Endothelial cell of umbilical vein (primary cell): ENCODE measurements around the gene PNLDC1. TPM values are rescaled to one million over a fixed set of nuclear protein-coding genes. Genes with fewer than 3 reads are reported as not detected.

ENCODE experiments used
- BruUV-seq: library from RNA; stranded (reverse); fragments of 400-500 nt; replicated peaks from 2 replicates; lab custom pipeline; 2021; lab: Mats Ljungman, UMichigan
- CTCF ChIA-PET: fragments of 300-600, 350-600 bp; sonication (Branson Sonifier 250); formaldehyde crosslinking; loops from one replicate; lab custom pipeline; 2021; ENCODE audit warnings: antibody characterized with exemption, inconsistent platforms; lab: Charles Lee
- POLR2A ChIA-PET: fragments of 300-600, 350-600 bp; sonication (Branson Sonifier 250); formaldehyde crosslinking; loops from one replicate; lab custom pipeline; 2021; ENCODE audit warnings: antibody characterized with exemption, inconsistent platforms; lab: Charles Lee
- DNase-seq: peaks from one replicate; pipeline ENCODE4 v3.0.0-alpha.2; 2011; ENCODE audit warnings: low read depth, low spot score
- FAIRE-seq: peaks from 2 replicates; lab custom pipeline; 2011; peaks lifted over from hg19 to GRCh38; lab: Jason Lieb, UNC
- H2AFZ ChIP-seq: 2 replicates; pipeline ENCODE4 v1.6.0; 2012; ENCODE audit warnings: low read depth, low read length, control low read depth, inconsistent platforms
- H3K27ac ChIP-seq: 2 replicates; pipeline ENCODE4 v1.5.1; 2011; ENCODE audit warnings: low read depth, mild to moderate bottlenecking, control low read depth, low read length, moderate library complexity; ENCODE audit not compliant: insufficient read depth
- H3K27me3 ChIP-seq, 2 experiments: 2 replicates each; pipeline versions ENCODE4 v1.6.0 to v1.6.1; 2011; ENCODE audit warnings: low read length in 2 of 2, mixed read lengths in 1 of 2; ENCODE audit not compliant: control insufficient read depth in 2 of 2, insufficient read depth in 2 of 2
- H3K36me3 ChIP-seq, 2 experiments: 2 replicates in 1 of 2; 3 replicates in 1 of 2; pipeline ENCODE4 v1.5.1; 2011; ENCODE audit warnings: low read length in 2 of 2, mild to moderate bottlenecking in 1 of 2, moderate library complexity in 1 of 2; ENCODE audit not compliant: control insufficient read depth in 2 of 2, insufficient read depth in 2 of 2; ENCODE audit errors: extremely low read depth in 1 of 2
- H3K4me1 ChIP-seq: 3 replicates; pipeline ENCODE4 v1.5.1; 2011; ENCODE audit warnings: mild to moderate bottlenecking, low read length; ENCODE audit not compliant: control insufficient read depth, insufficient read depth; ENCODE audit errors: extremely low read depth
- H3K4me2 ChIP-seq: 2 replicates; pipeline ENCODE4 v1.6.1; 2011; ENCODE audit warnings: low read length, control low read depth, mixed read lengths; ENCODE audit not compliant: insufficient read depth
- H3K4me3 ChIP-seq, 3 experiments: fragments of 200-600 bp in 1 of 3; sonication (generic), shearing (Covaris generic) in 1 of 3; replicated peaks in 1 of 3; 2 replicates each; pipeline ENCODE4 v1.5.1; 2011 to 2016; ENCODE audit warnings: control low read depth in 3 of 3, low read length in 3 of 3, mild to moderate bottlenecking in 2 of 3, inconsistent platforms in 1 of 3, low read depth in 1 of 3, moderate library complexity in 1 of 3; ENCODE audit not compliant: insufficient read depth in 1 of 3
- H3K79me2 ChIP-seq: 2 replicates; pipeline ENCODE4 v1.6.0; 2012; ENCODE audit warnings: low read length, inconsistent platforms; ENCODE audit not compliant: control insufficient read depth, insufficient read depth
- H3K9ac ChIP-seq: replicated peaks from 2 replicates; pipeline ENCODE3; 2011; ENCODE audit warnings: low read length, control low read depth; ENCODE audit not compliant: insufficient read depth; ENCODE audit errors: extremely low read depth
- H3K9me1 ChIP-seq: replicated peaks from 3 replicates; pipeline ENCODE4 v1.6.0; 2011; ENCODE audit warnings: mild to moderate bottlenecking, low read length; ENCODE audit not compliant: control insufficient read depth, insufficient read depth; ENCODE audit errors: extremely low read depth
- H3K9me3 ChIP-seq: replicated peaks from 2 replicates; pipeline ENCODE4 v1.5.1; 2012; ENCODE audit warnings: low read length, inconsistent platforms; ENCODE audit not compliant: control insufficient read depth, insufficient read depth
- H4K20me1 ChIP-seq: replicated peaks from 2 replicates; pipeline ENCODE3; 2011; ENCODE audit warnings: mild to moderate bottlenecking, low read length; ENCODE audit not compliant: control insufficient read depth, insufficient read depth; ENCODE audit errors: extremely low read depth
- CTCF ChIP-seq, 2 donors: IDR thresholded peaks; 1 replicate in 1 of 2; 2 replicates in 1 of 2; pipeline ENCODE4 v1.5.1; 2011; ENCODE audit warnings: low read length in 2 of 2, mild to moderate bottlenecking in 2 of 2, moderate library complexity in 2 of 2, control low read depth in 1 of 2, inconsistent platforms in 1 of 2, low read depth in 1 of 2; ENCODE audit not compliant: insufficient read depth in 1 of 2; ENCODE audit errors: extremely low read depth in 1 of 2
- EZH2 ChIP-seq: IDR thresholded peaks from 2 replicates; pipeline ENCODE4 v1.6.1; 2012; ENCODE audit warnings: borderline replicate concordance, low read depth, mild to moderate bottlenecking, moderate library complexity, low read length, inconsistent platforms; ENCODE audit not compliant: severe bottlenecking
- FOS ChIP-seq: IDR thresholded peaks from 2 replicates; pipeline ENCODE4 v1.6.1; 2011; ENCODE audit warnings: mild to moderate bottlenecking, low read length, moderate library complexity, borderline replicate concordance; ENCODE audit not compliant: insufficient read depth
- GATA2 ChIP-seq: IDR thresholded peaks from 2 replicates; pipeline ENCODE4 v1.7.0; 2011; ENCODE audit warnings: low read depth, mild to moderate bottlenecking, moderate library complexity, mixed read lengths, low read length; ENCODE audit not compliant: insufficient read length, insufficient read depth
- JUN ChIP-seq: IDR thresholded peaks from 2 replicates; pipeline ENCODE4 v1.6.1; 2011; ENCODE audit warnings: borderline replicate concordance, low read depth; ENCODE audit not compliant: insufficient read length, insufficient read depth
- MYC ChIP-seq: IDR thresholded peaks from one replicate; pipeline ENCODE4 v1.6.1; 2011; ENCODE audit warnings: mild to moderate bottlenecking, low read depth, low read length
- POLR2A ChIP-seq: IDR thresholded peaks from 2 replicates; pipeline ENCODE4 v1.6.1; 2012; ENCODE audit warnings: low read depth, mild to moderate bottlenecking, control low read depth, low read length
- POLR2AphosphoS5 ChIP-seq: IDR thresholded peaks from 2 replicates; pipeline ENCODE4 v1.6.1; 2012; ENCODE audit warnings: low read depth, mild to moderate bottlenecking, control low read depth, low read length, moderate library complexity; ENCODE audit not compliant: insufficient read depth
- dilution Hi-C: fragments of 300-500 bp; cut with MboI; formaldehyde crosslinking; loops from one replicate; pipeline ENCODE4 v1.15.0; 2019; ENCODE audit warnings: low sequenced_read_pairs; ENCODE audit not compliant: extremely low pct_ligation_motif_present
- intact Hi-C: fragments of 100-400 bp; cut with micrococcal nuclease; formaldehyde crosslinking; loops from one replicate; pipeline ENCODE4 v1.10.0; 2022
- polyA plus RNA-seq, 4 experiments: library from polyadenylated mRNA; depleted of rRNA in 3 of 4; stranded (reverse) in 3 of 4; unstranded in 1 of 4; fragments of >200 nt; gene quantifications; 2 replicates each; pipeline versions ENCODE4 v1.2.1 to v1.2.3, GENCODE V29; 2011 to 2012; ENCODE audit warnings: missing spikeins in 1 of 4
- total RNA-seq: library from RNA; stranded (reverse); gene quantifications from 2 replicates; pipeline ENCODE4 v1.2.3, GENCODE V29; 2021
- TF ChIP-seq, protein P1 (sequence below): IDR thresholded peaks from 2 replicates; pipeline ENCODE4 v1.6.1; 2011; ENCODE audit not compliant: insufficient read depth, insufficient read length

PNLDC1 gene
- total and polyA plus RNA-seq, 2 donors (not counting 3 experiments of a cell fraction or from before 2014, with no cell fraction given), result not detected

- FAIRE-seq, result no peak
Measured at GRCh38 chr6:159833556-159833955, 33.5 kb downstream of the PNLDC1 start.

More at GRCh38 chr6:159833556-159833955, 33.5 kb downstream of the PNLDC1 start:
- Histone ChIP-seq H3K36me3 (no peaks in the 10 kb centered on the region), H3K27me3 (no peaks in the 10 kb centered on the region), H3K4me3 (no peak overlapping the region), H4K20me1 (no peaks in the 10 kb centered on the region), H3K9me3 (no peaks in the 10 kb centered on the region), H3K4me2 (no peak overlapping the region), H3K79me2 (no peaks in the 10 kb centered on the region), H3K27ac (no peak overlapping the region), H3K9ac (no peak overlapping the region), H3K9me1 (no peaks in the 10 kb centered on the region), H2AFZ (no peak overlapping the region), H3K4me1 (peaks cover 5% of the 10 kb centered on the region)
- dilution Hi-C loops, result no loop called here
- CTCF ChIA-PET, result no interaction called here
- intact Hi-C loops, result no loop called here
- no peak for DNase-seq
- TF ChIP-seq POLR2AphosphoS5 (no peak), CTCF (IDR thresholded peaks at IDR 0.05; ENCODE audit: extremely low read depth in 1 of 2, insufficient read depth in 1 of 2, low read depth in 1 of 2, low read length in 2 of 2) (no peak), JUN (no peak), FOS (no peak), GATA2 (no peak), MYC (no peak), EZH2 (no peak), POLR2A (no peak)
- TF ChIP-seq, protein P1, sequence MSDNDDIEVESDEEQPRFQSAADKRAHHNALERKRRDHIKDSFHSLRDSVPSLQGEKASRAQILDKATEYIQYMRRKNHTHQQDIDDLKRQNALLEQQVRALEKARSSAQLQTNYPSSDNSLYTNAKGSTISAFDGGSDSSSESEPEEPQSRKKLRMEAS, result no peak
- no TSS peak for BruUV-seq
- POLR2A ChIA-PET, result no interaction called here
